HG03521 (cell line): ENCODE results near the gene NAA30.

Source experiments
- ATAC-seq: cut with Tn5 transposase; IDR thresholded peaks from one replicate; pipeline ENCODE4 v1.9.1; 2021; ENCODE audit warnings: mild to moderate bottlenecking, moderate library complexity; ENCODE audit not compliant: unreplicated experiment

The NAA30 gene

DNA sequence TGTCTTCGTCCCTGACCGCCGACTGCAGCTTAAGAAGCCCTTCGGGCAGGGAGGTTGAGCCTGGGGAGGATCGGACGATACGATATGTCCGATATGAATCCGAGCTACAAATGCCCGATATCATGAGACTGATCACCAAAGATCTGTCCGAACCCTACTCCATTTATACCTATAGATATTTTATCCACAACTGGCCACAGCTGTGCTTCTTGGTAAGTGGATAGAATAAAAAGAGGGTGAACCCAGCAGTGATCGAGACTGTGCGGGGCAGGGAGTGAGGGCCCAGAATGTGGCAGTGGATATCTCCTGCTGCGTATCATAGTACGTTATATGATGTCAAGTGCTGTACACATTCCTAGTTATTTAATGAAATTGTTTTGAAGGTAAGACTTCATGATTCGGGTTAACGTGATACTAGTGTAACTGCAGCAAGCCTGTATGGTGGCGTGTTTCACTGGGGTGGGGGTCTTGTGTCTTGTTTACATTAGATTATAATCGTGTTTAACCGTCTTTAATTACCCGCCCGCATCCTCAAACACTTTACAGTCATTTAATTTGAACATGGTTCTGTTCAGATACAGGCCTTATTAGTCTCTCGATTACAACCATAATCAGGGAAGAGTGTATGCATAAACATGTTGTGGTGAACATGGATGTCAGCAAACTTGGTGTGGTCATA lies 1.3 kb downstream of the NAA30 start:
- no peak for ATAC-seq

DNA sequence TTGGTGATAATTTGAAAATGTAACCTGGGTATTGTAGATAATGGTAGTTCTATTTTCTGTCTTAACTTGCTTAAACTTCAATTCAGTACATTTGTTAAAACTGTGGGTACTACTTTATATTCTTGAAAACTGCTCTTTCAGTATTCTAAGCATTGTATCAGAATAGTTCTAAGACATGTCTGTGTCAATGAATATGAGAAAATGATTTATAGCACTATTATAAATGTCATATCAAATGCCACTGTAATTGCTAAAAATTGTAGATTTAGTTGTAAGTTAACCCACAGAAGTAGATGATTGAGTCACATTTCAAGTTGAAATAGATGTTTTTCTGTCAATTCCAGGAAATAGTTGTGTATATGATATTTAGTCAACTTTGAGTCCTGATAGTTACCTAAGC lies 2.4 kb downstream of the NAA30 start:
- ATAC-seq, result no peak

DNA sequence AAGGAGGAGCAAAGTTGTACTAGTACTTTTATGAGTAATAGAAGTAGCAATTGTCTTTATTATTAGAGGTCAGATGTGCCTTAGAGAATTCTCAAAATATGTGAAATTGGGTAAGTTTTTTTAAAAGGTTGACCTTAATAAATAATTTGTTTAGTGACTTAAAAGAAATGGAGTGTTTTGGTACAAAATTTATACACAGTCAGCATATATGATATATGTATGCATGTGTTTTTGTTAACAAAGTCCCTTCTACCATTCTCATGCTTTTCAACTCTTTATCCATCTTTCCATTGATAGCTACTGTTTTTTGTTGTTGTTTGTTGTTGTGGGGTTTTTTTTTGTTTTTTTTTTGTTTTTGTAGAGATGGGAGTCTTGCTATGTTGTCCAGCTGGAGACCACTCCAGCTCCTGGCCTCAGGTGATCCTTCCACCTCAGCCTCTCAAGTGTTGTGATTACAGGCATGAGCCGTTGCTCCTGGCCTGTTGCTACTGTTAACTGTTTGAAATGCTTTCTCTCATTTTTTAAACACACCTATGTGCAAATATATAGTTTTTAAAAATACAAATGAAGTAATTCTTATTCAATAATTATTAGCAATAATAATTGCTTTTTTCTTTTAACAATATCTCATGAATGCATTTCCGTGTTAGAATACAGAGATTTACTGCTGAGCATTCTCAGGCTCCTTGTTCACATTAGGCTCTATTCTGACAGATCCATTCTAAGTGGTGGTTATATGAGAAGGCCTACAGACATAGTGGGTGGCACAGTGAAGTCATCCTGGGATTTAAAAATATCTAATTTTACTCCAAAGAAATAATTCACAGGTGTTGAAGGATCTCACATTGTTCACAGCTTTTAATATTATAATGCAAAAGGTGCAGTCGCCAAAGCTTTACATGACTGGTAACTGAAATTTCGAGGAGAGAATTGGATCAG lies 10.4 kb downstream of the NAA30 start:
- no peak for ATAC-seq

DNA sequence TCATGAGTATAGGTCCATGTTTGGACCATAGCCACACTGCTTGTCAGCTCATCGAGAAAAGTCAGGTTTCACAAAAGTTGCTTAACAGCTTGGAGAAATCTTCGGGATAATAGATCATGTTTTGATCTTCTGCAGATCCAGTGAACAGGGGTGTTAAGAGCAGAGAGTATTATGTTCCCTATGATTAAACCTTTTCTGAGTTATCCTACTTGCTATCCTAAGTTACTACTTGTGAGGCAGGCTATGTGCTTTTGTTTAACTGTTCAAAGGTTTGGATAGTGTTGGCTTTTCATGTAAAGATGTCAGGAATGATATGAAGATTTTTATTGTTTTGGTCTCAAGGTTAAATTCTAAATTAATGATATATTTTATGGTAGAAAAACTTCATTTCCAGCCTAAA lies 11.1 kb downstream of the NAA30 start:
- ATAC-seq, result no peak

DNA sequence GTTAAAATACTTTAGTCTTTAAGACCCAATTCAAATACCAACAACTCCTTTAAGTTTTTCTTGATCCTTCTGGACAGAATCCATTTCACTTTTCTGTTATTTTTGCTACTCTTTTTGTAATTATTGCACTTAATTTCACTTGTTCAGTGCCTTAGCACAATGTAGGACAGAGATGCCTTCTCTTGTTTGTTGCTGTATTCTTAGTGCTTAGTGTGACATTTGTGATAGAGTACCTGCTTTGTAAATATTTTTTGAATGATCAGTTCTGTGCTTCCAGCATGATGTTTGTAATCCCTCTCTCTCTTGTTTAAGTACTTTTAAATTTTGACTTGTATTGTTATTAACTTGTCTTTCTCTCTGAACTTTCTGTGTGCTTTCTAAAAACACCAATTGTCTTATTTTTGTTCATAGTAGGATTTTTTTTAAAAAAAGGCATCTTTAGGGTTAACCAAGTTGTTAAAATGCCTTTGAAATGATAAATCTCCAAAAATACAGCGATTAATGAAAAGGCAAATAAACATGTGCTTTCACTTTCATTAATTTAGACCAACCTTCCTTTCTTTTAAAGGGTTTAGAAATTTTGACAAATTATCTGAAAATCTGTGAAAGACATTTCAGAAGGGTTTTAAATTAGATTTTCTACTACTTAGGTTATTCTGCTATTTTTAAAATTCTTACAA lies 11.9 kb downstream of the NAA30 start:
- no peak for ATAC-seq

DNA sequence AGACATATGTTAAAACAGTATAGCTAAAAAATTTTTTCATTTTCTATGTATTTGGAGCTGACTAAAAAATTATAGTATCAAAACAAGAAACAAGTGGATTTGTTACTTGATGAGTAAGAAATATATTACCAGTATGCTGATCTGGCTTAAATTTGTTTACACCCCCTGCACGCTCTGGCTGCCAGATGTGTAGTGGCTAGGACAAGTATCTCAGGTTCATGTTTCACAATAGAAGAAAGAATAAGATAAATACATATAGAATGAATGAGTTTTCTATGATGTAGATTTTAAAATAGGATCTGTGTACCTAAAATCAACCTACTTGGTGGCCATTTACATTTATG lies 13.1 kb downstream of the NAA30 start:
- ATAC-seq, result no peak

DNA sequence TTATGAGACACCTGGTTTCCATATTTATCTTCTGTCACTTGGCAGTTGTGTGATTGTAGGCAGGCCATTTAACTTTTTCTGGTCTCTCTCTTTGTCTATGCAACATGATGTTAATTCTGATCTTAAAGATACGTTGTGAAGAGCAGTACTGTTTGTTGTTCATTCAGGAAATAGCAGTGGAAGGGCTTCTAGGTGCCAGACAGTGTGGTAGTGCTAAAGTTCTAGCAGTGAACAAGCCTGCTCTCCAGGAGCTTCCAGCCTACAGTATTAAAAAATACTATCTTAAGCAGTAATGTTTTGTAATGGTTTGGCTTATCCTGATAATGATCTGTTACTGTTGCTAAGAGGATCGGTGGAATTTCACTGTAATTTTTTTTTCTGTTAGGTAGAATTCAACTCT lies 15.2 kb downstream of the NAA30 start:
- ATAC-seq, result no peak

DNA sequence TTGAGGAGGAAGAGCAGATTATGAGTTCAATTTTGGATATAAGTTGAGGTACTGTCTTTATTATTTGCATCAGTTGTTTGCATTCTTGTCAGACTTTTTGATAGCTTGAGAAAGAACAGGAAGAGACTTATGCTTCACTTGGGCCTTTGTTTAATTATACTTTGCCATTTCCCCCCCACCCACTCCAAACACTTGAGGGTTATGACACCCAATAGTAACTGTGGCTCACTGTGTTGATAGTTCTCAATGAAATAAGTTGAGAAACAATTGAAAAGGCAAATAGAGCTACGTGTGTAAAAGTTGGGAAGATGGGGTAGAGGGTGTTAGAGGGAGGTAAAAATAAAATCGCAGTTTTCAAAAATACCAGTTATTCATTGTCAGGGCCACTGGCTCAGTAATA lies 17.7 kb downstream of the NAA30 start:
- ATAC-seq, result no peak

DNA sequence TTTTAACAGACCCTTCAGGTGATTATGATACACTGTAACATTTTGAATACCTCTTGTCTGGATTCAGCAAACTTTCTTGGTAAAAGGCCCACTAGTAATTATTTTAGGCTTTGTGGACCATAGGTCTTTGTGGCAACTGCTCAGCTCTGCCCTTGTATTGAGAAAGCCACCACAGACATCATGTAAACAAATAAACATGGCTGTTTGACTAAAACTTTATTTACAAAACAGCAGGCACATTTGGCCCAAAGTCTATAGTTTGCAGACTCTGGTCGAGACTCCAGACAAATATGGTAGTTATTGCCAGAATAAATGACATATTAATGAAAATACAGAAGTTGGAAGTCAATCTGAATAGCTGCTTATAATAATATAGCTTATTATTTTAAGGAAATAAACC lies 18.2 kb downstream of the NAA30 start:
- no peak for ATAC-seq

DNA sequence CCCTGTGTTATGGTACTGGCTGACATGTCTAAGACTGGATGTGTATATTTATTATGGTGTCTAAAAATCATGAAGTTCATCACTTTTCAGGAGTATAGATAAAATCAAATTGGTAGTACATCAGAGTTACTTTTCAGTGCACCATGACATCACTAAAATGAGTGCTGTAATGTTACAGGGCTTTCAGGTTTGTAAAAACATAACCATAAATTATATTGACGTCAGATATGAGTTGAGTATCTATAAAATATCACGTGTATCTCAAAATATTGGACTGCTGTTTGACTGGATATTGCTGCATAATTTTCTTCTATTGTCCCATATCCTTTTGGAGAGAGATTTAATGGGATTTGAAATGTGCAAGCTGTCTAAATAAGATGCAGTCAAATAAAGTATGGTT lies 22.0 kb downstream of the NAA30 start:
- ATAC-seq, result no peak

DNA sequence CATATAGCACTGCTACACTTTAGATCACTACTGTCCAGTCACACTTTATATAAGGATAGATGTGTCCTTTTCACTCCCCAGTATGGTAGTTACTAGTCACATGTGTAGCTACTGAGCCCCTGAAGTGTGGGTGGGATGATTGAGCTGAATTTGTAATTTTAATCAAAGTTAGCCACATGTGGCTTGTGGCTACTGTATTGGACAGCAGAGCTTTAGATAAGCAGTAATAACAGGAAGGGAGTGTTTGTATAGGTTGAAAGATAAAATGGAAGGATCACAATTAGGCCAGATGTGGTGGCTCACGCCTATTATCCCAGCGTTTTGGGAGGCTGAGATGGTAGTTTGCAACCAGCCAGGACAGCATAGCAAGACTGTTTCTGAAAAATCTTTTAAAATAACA lies 23.5 kb downstream of the NAA30 start:
- no peak for ATAC-seq

DNA sequence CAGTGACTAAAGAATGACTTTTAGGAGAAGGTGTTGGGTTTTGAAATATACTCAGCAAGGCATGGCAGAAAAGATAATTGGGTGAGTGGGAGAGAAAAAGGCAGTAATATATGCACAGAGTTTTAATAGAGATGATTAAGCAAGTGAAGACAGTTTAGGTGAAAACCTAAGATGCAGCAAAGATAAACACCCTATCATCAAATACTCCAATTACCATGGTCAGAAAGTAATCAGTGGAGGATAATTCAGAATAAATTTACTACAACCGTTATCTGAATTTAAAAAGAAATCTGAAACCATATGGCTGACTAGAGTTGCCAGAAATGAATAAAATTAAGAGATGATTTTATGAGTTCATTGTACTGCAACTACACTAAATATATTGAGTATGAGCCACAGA lies 26.8 kb downstream of the NAA30 start:
- ATAC-seq, result no peak

DNA sequence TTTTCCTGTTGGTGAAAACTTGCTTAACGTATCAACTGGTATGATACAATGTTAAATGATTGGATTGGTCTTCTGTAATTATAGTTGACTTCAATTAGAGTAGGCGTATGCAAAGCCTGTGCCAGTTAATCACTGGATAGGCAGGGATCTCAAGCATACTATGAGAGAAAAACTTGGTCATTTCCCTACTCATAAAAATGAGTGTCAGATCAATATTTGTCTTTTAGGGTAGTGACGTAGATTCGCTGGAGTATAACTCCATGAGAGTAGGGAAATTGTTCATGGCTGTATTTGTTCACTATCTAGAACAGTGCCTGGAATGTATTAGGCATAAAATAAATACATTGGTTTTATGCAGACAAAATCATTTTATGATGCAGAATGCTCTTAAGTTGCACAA lies 28.6 kb downstream of the NAA30 start:
- no peak for ATAC-seq

DNA sequence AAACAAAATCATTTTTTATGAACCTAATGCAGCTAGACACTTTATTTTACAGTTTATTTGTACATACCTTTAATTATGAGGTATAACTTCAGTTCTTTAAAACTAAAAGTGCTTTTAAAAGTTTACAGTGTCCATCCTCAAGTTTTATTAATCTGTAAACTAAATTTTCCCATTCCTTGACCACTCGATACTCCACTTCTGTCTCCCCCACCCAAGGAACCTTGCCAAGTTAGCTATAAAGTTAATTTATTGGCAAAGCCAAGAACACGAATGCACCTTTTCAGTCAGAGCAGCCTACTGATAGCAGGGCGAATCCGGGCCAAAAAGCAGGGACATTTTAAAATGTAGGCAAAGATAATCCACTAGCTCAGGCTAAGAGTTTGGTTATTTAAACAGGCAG lies 29.6 kb downstream of the NAA30 start:
- no peak for ATAC-seq

DNA sequence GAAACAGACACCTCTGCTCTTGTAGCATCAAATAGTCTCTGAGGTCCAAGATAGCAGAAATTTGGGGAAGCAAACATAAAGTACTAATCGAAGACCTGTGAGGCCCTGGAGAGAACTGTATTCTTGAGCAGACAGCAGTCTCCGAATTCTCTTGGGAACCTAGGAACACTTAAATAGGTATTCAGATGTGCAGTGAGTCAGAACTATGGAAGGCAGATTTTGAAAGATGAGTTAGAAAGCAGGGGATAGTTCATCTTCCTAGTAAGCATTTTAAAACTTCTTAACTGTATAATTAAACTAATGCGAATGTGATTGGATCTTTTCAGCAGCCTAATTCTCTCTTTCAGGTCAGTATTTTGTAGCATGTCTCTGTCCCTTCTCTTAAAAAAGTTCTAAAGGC lies 30.6 kb downstream of the NAA30 start:
- no peak for ATAC-seq

DNA sequence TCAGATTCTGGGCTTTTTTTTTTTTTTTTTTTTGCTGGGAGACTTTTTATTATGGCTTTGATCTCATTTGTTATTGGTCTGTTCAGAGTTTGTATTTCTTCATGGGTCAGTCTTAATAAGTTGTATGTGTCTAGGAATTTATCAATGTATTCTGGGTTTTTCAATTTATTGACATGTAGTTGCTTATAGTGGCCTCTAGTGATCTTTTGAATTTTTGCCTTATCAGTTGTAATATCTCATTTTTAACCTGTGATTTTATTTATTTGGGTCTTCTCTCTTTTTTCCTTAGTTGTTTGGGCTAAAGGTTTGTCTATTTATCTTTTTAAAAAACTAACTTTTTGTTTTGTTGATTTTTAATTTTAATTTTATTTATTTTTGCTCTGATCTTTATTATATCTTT lies 45.5 kb downstream of the NAA30 start:
- no peak for ATAC-seq

DNA sequence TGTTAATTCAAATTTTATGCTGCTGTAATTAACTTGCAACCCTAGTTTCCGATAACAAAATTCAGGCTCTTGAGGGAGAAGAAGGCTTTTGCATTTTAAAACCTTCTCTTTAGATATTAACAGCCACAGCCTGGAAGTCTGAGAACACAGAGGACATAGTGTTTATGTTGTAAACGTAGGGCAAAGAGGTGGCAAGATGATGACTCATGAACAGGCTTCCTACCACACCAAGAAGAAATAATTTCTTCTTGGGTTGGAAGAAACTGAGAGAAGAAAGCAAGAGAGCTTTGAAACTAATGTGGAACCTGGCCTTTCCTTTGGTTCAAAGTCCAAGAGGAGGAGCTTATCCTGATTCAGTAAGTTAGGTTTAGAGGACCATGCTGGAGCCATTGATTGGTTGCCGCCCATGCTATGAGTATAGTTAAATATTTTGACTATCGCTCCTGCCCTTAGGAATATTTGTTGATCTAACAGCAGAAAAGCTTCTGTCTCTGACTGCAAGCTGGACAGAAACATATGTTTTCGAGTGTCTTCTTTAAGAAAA lies 71.5 kb downstream of the NAA30 start:
- ATAC-seq, result no peak

DNA sequence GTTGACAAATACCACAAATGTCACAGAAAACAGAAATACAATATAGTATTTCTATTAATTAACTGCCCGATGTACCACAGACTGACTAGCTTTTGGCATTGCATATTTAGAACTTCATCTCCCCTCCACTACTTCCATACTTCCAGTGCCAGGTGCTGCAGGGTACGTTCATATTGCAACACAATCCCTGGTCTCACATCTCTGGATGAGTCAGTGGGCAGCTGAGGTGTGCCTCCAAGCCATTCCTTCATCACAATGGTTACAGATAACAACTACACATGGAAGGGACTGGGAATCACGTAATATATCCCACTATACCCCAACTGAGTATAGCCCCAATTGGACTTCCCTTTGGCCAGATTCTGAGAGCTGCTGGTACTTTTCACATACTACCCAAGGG lies 72.2 kb downstream of the NAA30 start:
- ATAC-seq, result no peak

DNA sequence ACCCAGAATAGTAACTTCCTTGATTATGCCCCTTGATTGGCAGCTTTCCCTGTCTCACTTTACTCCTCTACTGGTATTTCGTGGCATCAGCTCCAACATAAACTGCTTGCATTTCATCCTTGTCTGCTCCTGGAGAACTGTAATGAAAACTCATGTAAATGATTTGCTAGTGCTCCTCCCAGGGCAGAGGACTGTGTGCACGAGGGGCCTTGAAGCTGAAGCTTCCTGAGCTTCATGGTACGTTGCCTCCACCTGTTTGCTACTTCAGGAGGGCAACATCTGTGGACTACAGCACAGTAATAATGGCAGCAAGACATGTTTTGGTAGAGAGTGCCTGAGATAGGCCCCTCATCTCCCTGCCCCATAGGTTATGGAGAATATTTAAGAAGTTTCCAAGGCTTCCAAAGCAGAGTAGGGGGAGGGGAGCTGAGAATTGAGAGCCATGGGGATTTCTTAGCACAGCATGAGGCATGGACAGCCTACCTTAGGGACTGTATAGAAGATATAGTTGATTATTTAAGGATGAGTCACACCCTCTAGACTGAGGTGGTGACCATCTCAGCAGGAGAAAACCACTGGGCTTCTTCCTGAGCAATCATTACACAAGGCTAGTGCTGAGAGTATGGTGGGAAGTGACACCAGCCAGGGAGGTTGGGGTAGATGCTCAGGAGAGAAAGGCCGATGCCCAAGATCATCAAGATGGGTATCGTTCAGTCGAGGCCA lies 73.8 kb downstream of the NAA30 start:
- ATAC-seq, result peak; percentile 58
